NCI-H2196 (cell line): Measurements from ENCODE around the gene GPR152.
"Not testable (repeated sequence)": the region's sequence is repeated elsewhere in the genome, so short reads cannot be mapped to it uniquely, and the experiment has no call there.

Experiments used
- DNase-seq: peaks from one replicate; lab custom pipeline; 2025; ENCODE audit not compliant: unreplicated experiment; lab: John Stamatoyannopoulos, UW

The GPR152 gene

GRCh38 chr11:67410984-67411784 lies 41.3 kb downstream of the GPR152 start:
- no peak for DNase-seq

GRCh38 chr11:67410369-67410831 lies 42.1 kb downstream of the GPR152 start:
- DNase-seq: no peak

GRCh38 chr11:67409781-67410368 lies 42.7 kb downstream of the GPR152 start:
- peak; percentile 31 for DNase-seq

- no peak for DNase-seq
These were observed 43.3 kb downstream of the GPR152 start for GRCh38 chr11:67409261-67409666.

- DNase-seq: no peak
These were observed 43.9 kb downstream of the GPR152 start for GRCh38 chr11:67408437-67409200.

GRCh38 chr11:67407688-67408163 lies 44.8 kb downstream of the GPR152 start:
- no peak for DNase-seq

GRCh38 chr11:67406969-67407687 lies 45.4 kb downstream of the GPR152 start:
- DNase-seq: no peak

GRCh38 chr11:67406420-67406968 lies 46.0 kb downstream of the GPR152 start:
- DNase-seq: no peak

- no peak for DNase-seq
These were observed 46.7 kb downstream of the GPR152 start for GRCh38 chr11:67405688-67406339.

GRCh38 chr11:67405196-67405567 lies 47.3 kb downstream of the GPR152 start:
- no peak for DNase-seq

GRCh38 chr11:67404515-67405195 lies 47.9 kb downstream of the GPR152 start:
- no peak for DNase-seq

GRCh38 chr11:67403085-67403484 lies 49.4 kb downstream of the GPR152 start:
- DNase-seq: not testable (repeated sequence)

GRCh38 chr11:67402192-67402839 lies 50.2 kb downstream of the GPR152 start:
- DNase-seq: not testable (repeated sequence)

- peak; percentile 90 for DNase-seq
These were observed 50.9 kb downstream of the GPR152 start, which contains the start of gene PPP1CA for GRCh38 chr11:67401495-67402191. TSS of gene PPP1CA (minus strand) at chr11:67401858. CDS start at chr11:67401782, 76 bp downstream.
